Right ventricle myocardium inferior (tissue), 1 donor: ENCODE measurements around the gene ZNF747. TPM values are rescaled to one million over a fixed set of nuclear protein-coding genes. Genes with fewer than 3 reads are reported as not detected.

Source experiments
- ATAC-seq: fragments of 200-7000 bp; cut with Tn5 transposase; one replicate; pipeline ENCODE4 v1.9.1; 2020; ENCODE audit warnings: mild to moderate bottlenecking, moderate library complexity
- DNase-seq: peaks from one replicate; pipeline ENCODE4 v3.0.0; 2021; ENCODE audit errors: missing footprints
- intact Hi-C: fragments of 100-400 bp; cut with DNase I; formaldehyde crosslinking; loops from one replicate; pipeline ENCODE4 v1.11.0; 2022
- long read RNA-seq: library from polyadenylated mRNA; unstranded; transcript quantifications from one replicate; pipeline ENCODE4 v2.0.0, GENCODE V29; 2021
- total RNA-seq: library from RNA; stranded (reverse); fragmentation: NEBNext Ultra II Directional; extraction: Animal tissue kit (Norgen Biotek cat#: 25700); gene quantifications from one replicate; pipeline ENCODE4 v1.2.1, GENCODE V29; 2021
- donor health status: DM: no; HTN: yes; CAD: no; lungs with severe emphysema.

ZNF747 gene
- 5.7 TPM for total RNA-seq
- long read RNA-seq, partial matches to known transcripts, result 0 of 10 reads
- long read RNA-seq, other reads (novel, unspliced or antisense), result 5 of 10 reads

- DNase-seq, result peak; percentile 95
- ATAC-seq, result peak; percentile 90
- intact Hi-C loops, result loop anchor here (1.0 kb wide), 2 partner anchors 24 to 37 kb away; partner anchors contain the start of genes ZNF688 and ZNF764
Observed at GRCh38 chr16:30534368-30535105, at the start of gene ZNF747. TSS of gene ZNF747 (minus strand) at chr16:30534858. CDS start at chr16:30534679, 179 bp downstream.

DNA sequence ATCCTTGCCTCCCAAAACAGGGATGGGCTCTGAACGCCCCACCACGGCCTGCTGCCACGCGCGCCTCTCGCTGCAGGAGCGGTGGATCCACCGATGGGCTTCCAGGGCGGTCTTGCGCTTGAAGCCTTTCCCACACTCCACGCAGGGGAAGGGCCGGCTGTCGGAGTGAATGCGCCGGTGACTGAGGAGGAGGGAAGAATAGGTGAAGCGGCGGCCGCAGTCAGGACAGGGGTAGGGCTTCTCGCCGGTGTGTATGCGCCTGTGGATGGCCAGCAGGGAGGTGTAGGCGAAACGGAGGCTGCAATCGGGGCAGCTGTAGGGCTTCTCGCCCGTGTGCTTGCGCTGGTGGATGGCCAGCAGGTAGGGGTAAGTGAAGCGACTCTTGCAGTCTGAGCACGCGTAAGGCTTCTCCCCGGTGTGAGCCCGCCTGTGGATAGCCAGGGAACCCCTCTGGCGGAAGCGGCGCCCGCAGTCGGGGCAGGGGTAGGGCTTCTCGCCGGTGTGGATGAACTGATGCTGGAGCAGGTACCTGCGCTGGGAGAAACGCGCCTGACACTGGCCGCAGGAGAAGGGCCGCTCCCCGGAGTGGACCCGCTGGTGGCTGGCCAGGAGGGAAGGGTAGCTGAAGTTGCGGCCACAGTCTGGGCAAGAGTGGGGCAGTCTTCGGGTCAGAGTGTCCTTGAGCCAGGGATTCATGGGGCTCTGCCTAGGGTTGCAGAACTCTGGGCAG lies 48.1 kb upstream of the ZNF747 start:
- intact Hi-C loops, result no loop called here
- no peak for ATAC-seq

GRCh38 chr16:30581457-30581856 lies 46.8 kb upstream of the ZNF747 start:
- intact Hi-C loops, result no loop called here
- ATAC-seq (no peak), DNase-seq (no peak)

More for the DNA sequence above, 48.1 kb upstream of the ZNF747 start:
- no peak for DNase-seq

GRCh38 chr16:30574678-30575077 lies 40.0 kb upstream of the ZNF747 start:
- intact Hi-C loops, result loop anchor here (5.0 kb wide), 2 partner anchors 78 to 127 kb away; partner anchors contain the start of genes PRR14 and SEPHS2
- ATAC-seq (no peak), DNase-seq (no peak)

- intact Hi-C loops, result loop anchor here (1.0 to 5.0 kb wide), 3 partner anchors 36 to 124 kb away; partner anchors contain the start of genes PRR14 and SEPHS2
- DNase-seq (peak; percentile 95), ATAC-seq (peak; percentile 92)
Observed at GRCh38 chr16:30571445-30572322, 37.0 kb upstream of the ZNF747 start, which contains the start of gene ZNF688. TSS of gene ZNF688 (minus strand) at chr16:30571714. CDS start at chr16:30571629, 85 bp downstream.

DNA sequence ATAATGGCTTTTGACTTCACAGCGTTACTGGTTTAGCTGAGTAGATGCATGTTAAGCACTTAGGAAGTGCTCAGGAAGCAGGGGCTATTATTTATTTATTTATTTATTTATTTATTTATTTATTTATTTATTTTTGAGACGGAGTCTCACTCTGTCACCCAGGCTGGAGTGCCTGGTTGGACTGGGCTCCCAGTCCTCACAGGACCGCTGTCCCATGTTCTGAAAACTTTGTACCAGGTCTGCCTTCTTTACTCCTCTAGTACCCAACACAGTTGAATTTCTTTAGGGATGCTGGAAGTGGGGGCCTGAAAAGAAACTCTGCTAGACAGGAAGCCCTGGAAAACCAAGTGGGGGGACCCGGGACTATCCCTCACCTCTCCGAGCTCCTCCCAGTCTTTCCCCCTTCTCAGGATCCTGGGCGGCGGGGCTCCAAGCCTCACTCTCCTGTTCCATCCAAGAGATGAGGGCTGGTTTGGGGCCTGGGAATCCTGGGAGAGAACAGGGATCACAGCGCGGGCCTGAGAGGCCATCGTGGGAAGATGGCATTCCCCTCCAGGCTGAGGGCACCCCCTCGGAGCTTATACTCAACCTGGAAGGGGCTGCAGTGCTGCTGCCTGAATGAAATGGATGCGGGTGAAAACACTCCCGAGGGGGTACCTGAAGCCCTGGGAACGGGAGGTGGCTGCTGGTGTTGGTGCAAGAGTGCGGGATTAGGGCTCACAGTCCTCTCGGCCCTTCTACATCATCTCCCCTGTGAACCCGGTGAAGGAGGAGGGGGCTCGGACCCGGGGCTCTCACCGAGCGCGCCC lies 36.2 kb upstream of the ZNF747 start:
- peak; percentile 6 for ATAC-seq
- no peak for DNase-seq
- intact Hi-C loops, result loop anchor here (1.0 to 5.0 kb wide), 3 partner anchors 36 to 124 kb away; partner anchors contain the start of genes PRR14 and SEPHS2

- ATAC-seq (no peak), DNase-seq (no peak)
- intact Hi-C loops, result loop anchor here (5.0 kb wide), 2 partner anchors 82 to 123 kb away; partner anchors contain the start of genes PRR14 and SEPHS2
Observed at GRCh38 chr16:30569746-30570635, 35.3 kb upstream of the ZNF747 start.

- DNase-seq, result no peak
- no peak for ATAC-seq
- intact Hi-C loops, result no loop called here
Observed at GRCh38 chr16:30569281-30569680, 34.6 kb upstream of the ZNF747 start.

DNA sequence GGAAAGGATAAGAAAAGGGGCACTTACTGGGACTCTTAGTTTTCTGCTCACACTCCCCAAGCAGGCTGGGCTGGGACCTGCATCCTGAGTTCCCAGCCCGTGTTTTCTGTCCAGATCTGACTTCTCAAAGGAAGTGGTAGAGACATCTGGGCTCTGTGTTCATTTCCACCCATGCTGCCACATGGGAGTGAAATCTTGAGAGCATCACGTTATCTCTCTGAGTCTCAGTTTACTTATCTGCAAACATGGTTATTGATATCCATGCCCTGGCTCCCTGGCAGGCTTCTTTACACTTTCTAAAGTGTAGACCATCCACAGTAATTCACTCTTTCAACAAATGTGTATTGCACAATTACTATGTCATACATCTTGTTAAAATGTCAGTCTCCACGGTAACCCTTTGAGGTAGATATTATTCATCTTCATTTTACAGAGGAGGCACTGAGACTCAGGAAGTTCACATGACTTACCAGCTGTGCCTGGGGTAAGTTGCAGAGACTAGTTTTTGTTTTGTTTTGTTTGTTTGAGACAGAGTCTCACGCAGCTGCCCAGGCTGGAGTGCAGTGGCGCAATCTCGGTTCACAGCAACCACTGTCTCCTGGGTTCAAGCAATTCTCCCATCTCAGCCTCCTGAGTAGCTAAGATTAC lies 33.5 kb upstream of the ZNF747 start:
- ATAC-seq (no peak), DNase-seq (no peak)
- intact Hi-C loops, result no loop called here

- ATAC-seq (no peak), DNase-seq (no peak)
- intact Hi-C loops, result no loop called here
Observed at GRCh38 chr16:30567160-30567990, 32.7 kb upstream of the ZNF747 start.

DNA sequence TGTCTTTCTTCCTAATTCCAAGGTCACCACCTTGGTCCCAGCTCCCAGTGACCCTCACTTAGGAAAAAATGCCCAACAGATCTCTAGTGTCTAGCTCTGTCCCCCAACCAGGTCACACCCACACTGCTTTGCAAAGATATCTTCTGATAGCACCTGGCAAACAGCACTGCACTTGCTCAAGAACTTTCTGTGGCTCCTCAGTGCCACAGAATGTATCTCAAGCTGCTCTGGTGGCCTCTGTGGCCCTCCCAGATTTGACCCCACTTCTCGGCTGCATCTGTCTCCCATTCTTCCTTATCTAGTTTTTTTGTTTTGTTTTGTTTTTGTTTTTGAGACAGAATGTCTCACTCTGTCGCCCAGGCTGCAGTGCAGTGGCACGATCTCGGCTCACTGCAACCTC lies 31.9 kb upstream of the ZNF747 start:
- ATAC-seq (no peak), DNase-seq (no peak)
- intact Hi-C loops, result no loop called here

- intact Hi-C loops, result no loop called here
- ATAC-seq (no peak), DNase-seq (no peak)
Observed at GRCh38 chr16:30565984-30566383, 31.3 kb upstream of the ZNF747 start.

- intact Hi-C loops, result no loop called here
Observed at GRCh38 chr16:30565526-30565925, 30.9 kb upstream of the ZNF747 start.

GRCh38 chr16:30562021-30562420 lies 27.4 kb upstream of the ZNF747 start:
- intact Hi-C loops, result no loop called here
- no peak for DNase-seq
- no peak for ATAC-seq

More at GRCh38 chr16:30565526-30565925, 30.9 kb upstream of the ZNF747 start:
- DNase-seq (no peak), ATAC-seq (no peak)

- DNase-seq, result peak; percentile 78
- intact Hi-C loops, result no loop called here
- no peak for ATAC-seq
Observed at GRCh38 chr16:30561089-30561816, 26.6 kb upstream of the ZNF747 start.
